IPS DF 6.9 (cell line): ENCODE measurements around the gene PIGC.

ENCODE experiments used
- DNase-seq: peaks from one replicate; pipeline ENCODE4 v3.0.0-alpha.2; 2013; ENCODE audit warnings: low read depth, low spot score
- H3K27ac ChIP-seq: one replicate; pipeline ENCODE4 v1.5.1; 2013; ENCODE audit warnings: low read length, control low read depth
- H3K27me3 ChIP-seq: 2 replicates; pipeline ENCODE4 v1.6.1; 2013; ENCODE audit warnings: mild to moderate bottlenecking, low read length; ENCODE audit not compliant: control insufficient read depth, insufficient read depth
- H3K36me3 ChIP-seq: 2 replicates; pipeline ENCODE4 v1.6.1; 2013; ENCODE audit warnings: low read length; ENCODE audit not compliant: control insufficient read depth, insufficient read depth
- H3K4me1 ChIP-seq: 2 replicates; pipeline ENCODE4 v1.6.1; 2013; ENCODE audit warnings: low read length; ENCODE audit not compliant: control insufficient read depth, insufficient read depth
- H3K4me3 ChIP-seq: 2 replicates; pipeline ENCODE4 v1.5.1; 2013; ENCODE audit warnings: mild to moderate bottlenecking, low read length
- H3K9me3 ChIP-seq: 2 replicates; pipeline ENCODE4 v1.6.1; 2013; ENCODE audit warnings: low read length, inconsistent platforms; ENCODE audit not compliant: control insufficient read depth, insufficient read depth
- WGBS: extraction: QIAGEN DNeasy Blood & Tissue Kit; methylation state at CpG from one replicate; pipeline ENCODE4 v1.1.7; 2013; ENCODE audit warnings: mixed read lengths, missing lambda C conversion rate; ENCODE audit not compliant: insufficient read length, insufficient coverage; 5-methylcytosine and 5-hydroxymethylcytosine counted together

PIGC gene

GRCh38 chr1:172416496-172417035 is 27.3 kb downstream of the PIGC start:
- no CpG with 5 or more reads among the region's 4 CpGs for WGBS
- no peak for DNase-seq
- no peaks in the 10 kb centered on the region for H3K36me3 ChIP-seq
- H3K4me3 ChIP-seq: no peak overlapping the region
- no peaks in the 10 kb centered on the region for H3K9me3 ChIP-seq
- no peak overlapping the region for H3K27ac ChIP-seq
- H3K27me3 ChIP-seq: no peaks in the 10 kb centered on the region
- no peaks in the 10 kb centered on the region; the same call in 1 of the 2 replicates for H3K4me1 ChIP-seq

- Histone ChIP-seq H3K9me3 (no peaks in the 10 kb centered on the region), H3K27me3 (no peaks in the 10 kb centered on the region), H3K4me1 (no peaks in the 10 kb centered on the region), H3K36me3 (no peaks in the 10 kb centered on the region), H3K4me3 (no peak overlapping the region), H3K27ac (no peak overlapping the region)
- DNase-seq: no peak
These were observed 29.5 kb downstream of the PIGC start for GRCh38 chr1:172414331-172414730.

- Histone ChIP-seq H3K27me3 (no peaks in the 10 kb centered on the region), H3K27ac (no peak overlapping the region), H3K4me3 (no peak overlapping the region), H3K4me1 (no peaks in the 10 kb centered on the region), H3K36me3 (no peaks in the 10 kb centered on the region), H3K9me3 (no peaks in the 10 kb centered on the region)
- no CpG with 5 or more reads among the region's 2 CpGs for WGBS
- DNase-seq: no peak
These were observed 32.0 kb downstream of the PIGC start for GRCh38 chr1:172411791-172412338.

- Histone ChIP-seq H3K4me1 (no peaks in the 10 kb centered on the region), H3K4me3 (no peak overlapping the region), H3K27me3 (no peaks in the 10 kb centered on the region), H3K36me3 (no peaks in the 10 kb centered on the region), H3K9me3 (no peaks in the 10 kb centered on the region), H3K27ac (no peak overlapping the region)
- WGBS: no CpG with 5 or more reads among the region's 1 CpG
- DNase-seq: no peak
These were observed 33.8 kb downstream of the PIGC start for GRCh38 chr1:172410027-172410426.

GRCh38 chr1:172408958-172409357 is 34.9 kb downstream of the PIGC start:
- Histone ChIP-seq H3K27me3 (no peaks in the 10 kb centered on the region), H3K36me3 (no peaks in the 10 kb centered on the region), H3K27ac (no peak overlapping the region), H3K4me1 (no peaks in the 10 kb centered on the region), H3K9me3 (no peaks in the 10 kb centered on the region), H3K4me3 (no peak overlapping the region)
- WGBS: no CpG with 5 or more reads among the region's 1 CpG
- no peak for DNase-seq

GRCh38 chr1:172406968-172407367 is 36.9 kb downstream of the PIGC start:
- Histone ChIP-seq H3K36me3 (no peaks in the 10 kb centered on the region), H3K9me3 (no peaks in the 10 kb centered on the region), H3K27ac (no peak overlapping the region), H3K4me1 (no peaks in the 10 kb centered on the region), H3K4me3 (no peak overlapping the region), H3K27me3 (no peaks in the 10 kb centered on the region)
- no peak for DNase-seq
- WGBS: no CpG with 5 or more reads among the region's 1 CpG

GRCh38 chr1:172405912-172406311 is 38.0 kb downstream of the PIGC start:
- H3K9me3 ChIP-seq: no peaks in the 10 kb centered on the region
- H3K36me3 ChIP-seq: no peaks in the 10 kb centered on the region
- no peaks in the 10 kb centered on the region for H3K27me3 ChIP-seq
- no peaks in the 10 kb centered on the region for H3K4me1 ChIP-seq
- H3K27ac ChIP-seq: no peak overlapping the region
- DNase-seq: no peak
- H3K4me3 ChIP-seq: no peak overlapping the region

GRCh38 chr1:172404121-172404520 is 39.7 kb downstream of the PIGC start:
- DNase-seq: no peak
- Histone ChIP-seq H3K27ac (no peak overlapping the region), H3K27me3 (no peaks in the 10 kb centered on the region), H3K4me1 (no peaks in the 10 kb centered on the region), H3K36me3 (no peaks in the 10 kb centered on the region), H3K9me3 (no peaks in the 10 kb centered on the region), H3K4me3 (no peak overlapping the region)

- no peak overlapping the region for H3K27ac ChIP-seq
- WGBS: no CpG with 5 or more reads among the region's 1 CpG
- H3K36me3 ChIP-seq: no peaks in the 10 kb centered on the region
- no peaks in the 10 kb centered on the region for H3K4me1 ChIP-seq
- no peaks in the 10 kb centered on the region for H3K9me3 ChIP-seq
- no peak for DNase-seq
- no peak overlapping the region for H3K4me3 ChIP-seq
- H3K27me3 ChIP-seq: no peaks in the 10 kb centered on the region
These were observed 40.8 kb downstream of the PIGC start for GRCh38 chr1:172402878-172403569.

GRCh38 chr1:172401892-172402291 is 42.0 kb downstream of the PIGC start:
- no peaks in the 10 kb centered on the region for H3K4me1 ChIP-seq
- no CpG with 5 or more reads among the region's 5 CpGs for WGBS
- H3K4me3 ChIP-seq: no peak overlapping the region
- H3K27me3 ChIP-seq: no peaks in the 10 kb centered on the region
- no peak for DNase-seq
- no peak overlapping the region for H3K27ac ChIP-seq
- no peaks in the 10 kb centered on the region for H3K36me3 ChIP-seq
- H3K9me3 ChIP-seq: no peaks in the 10 kb centered on the region

GRCh38 chr1:172401477-172401876 is 42.4 kb downstream of the PIGC start:
- no peaks in the 10 kb centered on the region for H3K36me3 ChIP-seq
- H3K4me1 ChIP-seq: no peaks in the 10 kb centered on the region
- no peaks in the 10 kb centered on the region for H3K27me3 ChIP-seq
- H3K4me3 ChIP-seq: no peak overlapping the region
- no peak overlapping the region for H3K27ac ChIP-seq
- no peaks in the 10 kb centered on the region for H3K9me3 ChIP-seq
- no peak for DNase-seq
